ENCODE measurements around the gene CATSPER1. TPM values are rescaled to one million over a fixed set of nuclear protein-coding genes. Genes with fewer than 3 reads are reported as not detected.

CATSPER1 gene
- total RNA-seq, 1 experiment from 2014 or later: 4.2 TPM

GRCh38 chr11:66020618-66021357, 5.5 kb downstream of the CATSPER1 start:
- intact Hi-C loops (cut with micrococcal nuclease; ENCODE audit: unreplicated experiment): no loop called here
- H3K9me2 ChIP-seq (ENCODE audit: insufficient read depth): no peaks in the 10 kb centered on the region
- H3F3A ChIP-seq (ENCODE audit: insufficient read depth, low read depth): peaks cover 5% of the 10 kb centered on the region; the same call in 1 of the 2 replicates
- peaks cover 30% of the 10 kb centered on the region for H3K4me1 ChIP-seq (replicated peaks; ENCODE audit: insufficient read depth)
- peak; percentile 86 to 87 for DNase-seq
- CTCF ChIA-PET: interaction anchor here (0.6 to 0.7 kb wide), 2 partner anchors 15 to 144 kb away, joined by 4 to 6 read pairs; no protein-coding TSS in a partner anchor
- no peaks in the 10 kb centered on the region for H3K36me3 ChIP-seq (ENCODE audit: low read depth)
- no peaks in the 10 kb centered on the region for H3K9me3 ChIP-seq (ENCODE audit: insufficient read depth, low read depth)
- no peaks in the 10 kb centered on the region for H4K20me1 ChIP-seq (ENCODE audit: insufficient read depth)
- H3K27me3 ChIP-seq (ENCODE audit: insufficient read depth, low read depth): no peaks in the 10 kb centered on the region
- no peak overlapping the region for H3K4me3 ChIP-seq
- no peak overlapping the region for H2AFZ ChIP-seq
- POLR2A ChIA-PET (ENCODE audit: unreplicated experiment): interaction anchor here (0.6 to 0.7 kb wide), 3 partner anchors 119 to 720 kb away, joined by 5 to 10 read pairs (median 9); no protein-coding TSS in a partner anchor
- TF ChIP-seq EZH2 (IDR thresholded peaks at IDR 0.05; ENCODE audit: low read depth): no peak
- no peak for TF ChIP-seq CTCF (conservative IDR thresholded peaks at IDR 0.05)
- peak overlapping the region; percentile 51 for H3K4me2 ChIP-seq
- no TSS peak for BruUV-seq (replicated peaks)
- no peak overlapping the region for H3K27ac ChIP-seq
- H3K79me2 ChIP-seq (ENCODE audit: low read depth): no peaks in the 10 kb centered on the region

GRCh38 chr11:66020212-66020611, 6.1 kb downstream of the CATSPER1 start:
- no peak overlapping the region for H2AFZ ChIP-seq
- no peak overlapping the region for H3K27ac ChIP-seq
- peak overlapping the region; percentile 51; the same call in 1 of the 2 replicates for H3K4me2 ChIP-seq
- no peaks in the 10 kb centered on the region for H3K36me3 ChIP-seq (ENCODE audit: low read depth)
- peaks cover 11% of the 10 kb centered on the region; the same call in 1 of the 2 replicates for H3F3A ChIP-seq (ENCODE audit: insufficient read depth, low read depth)
- H3K27me3 ChIP-seq (ENCODE audit: insufficient read depth, low read depth): no peaks in the 10 kb centered on the region
- BruUV-seq (replicated peaks): no TSS peak
- peaks cover 36% of the 10 kb centered on the region for H3K4me1 ChIP-seq (replicated peaks; ENCODE audit: insufficient read depth)
- H3K9me3 ChIP-seq (ENCODE audit: insufficient read depth, low read depth): no peaks in the 10 kb centered on the region
- ChIA-PET CTCF (no interaction called here), POLR2A (ENCODE audit: unreplicated experiment) (interaction anchor here (0.6 kb wide), 1 partner anchor 118 kb away, joined by 5 read pairs; no protein-coding TSS in a partner anchor)
- no peak for TF ChIP-seq EZH2 (IDR thresholded peaks at IDR 0.05; ENCODE audit: low read depth)
- TF ChIP-seq CTCF (conservative IDR thresholded peaks at IDR 0.05): no peak
- no peaks in the 10 kb centered on the region for H4K20me1 ChIP-seq (ENCODE audit: insufficient read depth)
- H3K4me3 ChIP-seq: no peak overlapping the region
- DNase-seq: no peak
- H3K79me2 ChIP-seq (ENCODE audit: low read depth): no peaks in the 10 kb centered on the region
- H3K9me2 ChIP-seq (ENCODE audit: insufficient read depth): no peaks in the 10 kb centered on the region
- intact Hi-C loops (cut with micrococcal nuclease; ENCODE audit: unreplicated experiment): no loop called here

GRCh38 chr11:66017321-66017720, 9.0 kb downstream of the CATSPER1 start:
- CTCF ChIA-PET: no interaction called here
- Histone ChIP-seq H3K27ac (no peak overlapping the region), H3K4me1 (replicated peaks; ENCODE audit: insufficient read depth) (peaks cover 63% of the 10 kb centered on the region)

More at GRCh38 chr11:66017321-66017720, 9.0 kb downstream of the CATSPER1 start:
- intact Hi-C loops (cut with micrococcal nuclease; ENCODE audit: unreplicated experiment): no loop called here
- 0 out of 2 replicates have a peak, but pooled peaks cover 4% of the 10 kb centered on the region for H3K79me2 ChIP-seq (ENCODE audit: low read depth)
- H3F3A ChIP-seq (ENCODE audit: insufficient read depth, low read depth): peaks cover 21% of the 10 kb centered on the region
- POLR2A ChIA-PET (ENCODE audit: unreplicated experiment): no interaction called here
- TF ChIP-seq EZH2 (IDR thresholded peaks at IDR 0.05; ENCODE audit: low read depth): no peak
- TF ChIP-seq CTCF (conservative IDR thresholded peaks at IDR 0.05): no peak
- no peaks in the 10 kb centered on the region for H3K27me3 ChIP-seq (ENCODE audit: insufficient read depth, low read depth)
- H3K9me3 ChIP-seq (ENCODE audit: insufficient read depth, low read depth): no peaks in the 10 kb centered on the region
- H3K36me3 ChIP-seq (ENCODE audit: low read depth): no peaks in the 10 kb centered on the region
- H3K9me2 ChIP-seq (ENCODE audit: insufficient read depth): no peaks in the 10 kb centered on the region
- H3K4me3 ChIP-seq: no peak overlapping the region
- DNase-seq: no peak
- H3K4me2 ChIP-seq: no peak overlapping the region
- H2AFZ ChIP-seq: no peak overlapping the region
- no peaks in the 10 kb centered on the region for H4K20me1 ChIP-seq (ENCODE audit: insufficient read depth)
- BruUV-seq (replicated peaks): no TSS peak
